HFFc6 (cell line): ENCODE measurements around the gene AMPD3. TPM values are rescaled to one million over a fixed set of nuclear protein-coding genes. Genes with fewer than 3 reads are reported as not detected.

Source experiments
- DNase-seq: peaks from one replicate; pipeline ENCODE4 v3.0.0-alpha.2; 2018
- H3K27ac Mint-ChIP-seq: 2 replicates; pipeline ENCODE4 v1.8.0; 2020; ENCODE audit warnings: mild to moderate bottlenecking, mixed read lengths
- H3K27me3 Mint-ChIP-seq: 2 replicates; pipeline ENCODE4 v1.8.0; 2021; ENCODE audit warnings: mild to moderate bottlenecking, moderate library complexity, mixed read lengths; ENCODE audit not compliant: insufficient read depth
- H3K36me3 Mint-ChIP-seq: 2 replicates; pipeline ENCODE4 v1.8.0; 2021; ENCODE audit warnings: low read depth, mixed read lengths
- H3K4me1 Mint-ChIP-seq: 2 replicates; pipeline ENCODE4 v1.8.0; 2020; ENCODE audit warnings: low read depth, mixed read lengths
- H3K4me3 Mint-ChIP-seq: 2 replicates; pipeline ENCODE4 v1.8.0; 2020; ENCODE audit warnings: mild to moderate bottlenecking, moderate library complexity, mixed read lengths
- H3K9me3 Mint-ChIP-seq: 2 replicates; pipeline ENCODE4 v1.8.0; 2020; ENCODE audit warnings: mild to moderate bottlenecking, mixed read lengths
- total RNA-seq, 6 experiments: library from RNA; stranded (reverse); fragmentation: NEBNext Ultra II Directional; extraction: Animal tissue kit (Norgen Biotek cat#: 25700); gene quantifications; 2 replicates in 1 of 6; 3 replicates in 5 of 6; pipeline ENCODE4 v1.2.3, GENCODE V29; 2021
- TF ChIP-seq, protein P1 (sequence below): fragments of 200-600 bp; sonication (generic); IDR thresholded peaks from 2 replicates; pipeline ENCODE4 v1.5.0; 2021; ENCODE audit warnings: antibody characterized with exemption, mild to moderate bottlenecking

The AMPD3 gene
- total RNA-seq, 6 experiments from 2014 or later, result 9.6 to 10.6 (median 10.0) TPM

DNA sequence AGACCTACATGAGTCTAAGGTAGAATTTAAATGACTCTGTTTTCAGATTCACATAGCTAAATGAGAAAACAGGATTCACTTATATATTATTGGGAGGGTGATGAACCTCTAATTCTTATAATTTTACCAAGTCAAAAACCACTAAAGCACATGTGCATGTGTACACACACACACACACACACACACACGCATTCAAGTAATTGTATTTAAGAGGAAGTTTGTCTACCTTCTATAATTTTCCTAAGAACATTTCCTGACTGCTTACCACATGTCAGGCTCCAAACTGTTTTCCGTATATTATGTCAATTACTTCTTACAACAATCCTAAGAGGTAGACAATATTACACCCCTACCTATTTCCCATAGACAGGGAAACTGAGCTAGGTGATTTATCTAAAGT, 79.3 kb downstream of the AMPD3 start:
- peaks cover 9% of the 10 kb centered on the region for H3K36me3 Mint-ChIP-seq
- no peaks in the 10 kb centered on the region for H3K9me3 Mint-ChIP-seq
- TF ChIP-seq, protein P1, sequence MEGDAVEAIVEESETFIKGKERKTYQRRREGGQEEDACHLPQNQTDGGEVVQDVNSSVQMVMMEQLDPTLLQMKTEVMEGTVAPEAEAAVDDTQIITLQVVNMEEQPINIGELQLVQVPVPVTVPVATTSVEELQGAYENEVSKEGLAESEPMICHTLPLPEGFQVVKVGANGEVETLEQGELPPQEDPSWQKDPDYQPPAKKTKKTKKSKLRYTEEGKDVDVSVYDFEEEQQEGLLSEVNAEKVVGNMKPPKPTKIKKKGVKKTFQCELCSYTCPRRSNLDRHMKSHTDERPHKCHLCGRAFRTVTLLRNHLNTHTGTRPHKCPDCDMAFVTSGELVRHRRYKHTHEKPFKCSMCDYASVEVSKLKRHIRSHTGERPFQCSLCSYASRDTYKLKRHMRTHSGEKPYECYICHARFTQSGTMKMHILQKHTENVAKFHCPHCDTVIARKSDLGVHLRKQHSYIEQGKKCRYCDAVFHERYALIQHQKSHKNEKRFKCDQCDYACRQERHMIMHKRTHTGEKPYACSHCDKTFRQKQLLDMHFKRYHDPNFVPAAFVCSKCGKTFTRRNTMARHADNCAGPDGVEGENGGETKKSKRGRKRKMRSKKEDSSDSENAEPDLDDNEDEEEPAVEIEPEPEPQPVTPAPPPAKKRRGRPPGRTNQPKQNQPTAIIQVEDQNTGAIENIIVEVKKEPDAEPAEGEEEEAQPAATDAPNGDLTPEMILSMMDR, result no peak
- H3K27me3 Mint-ChIP-seq, result no peaks in the 10 kb centered on the region; the same call in 1 of the 2 replicates
- H3K27ac Mint-ChIP-seq, result no peak overlapping the region
- no peak overlapping the region for H3K4me3 Mint-ChIP-seq
- DNase-seq, result no peak
- peaks cover 42% of the 10 kb centered on the region for H3K4me1 Mint-ChIP-seq

GRCh38 chr11:10537600-10537999, 82.5 kb downstream of the AMPD3 start:
- Mint-ChIP-seq H3K27ac (no peak overlapping the region), H3K36me3 (peaks cover 9% of the 10 kb centered on the region), H3K4me3 (no peak overlapping the region), H3K27me3 (no peaks in the 10 kb centered on the region; the same call in 1 of the 2 replicates), H3K4me1 (peaks cover 47% of the 10 kb centered on the region), H3K9me3 (no peaks in the 10 kb centered on the region)
- DNase-seq, result no peak
- TF ChIP-seq, protein P1, result no peak

- no peak for DNase-seq
- TF ChIP-seq, protein P1, result no peak
- Mint-ChIP-seq H3K9me3 (no peaks in the 10 kb centered on the region), H3K36me3 (peaks cover under 1% of the 10 kb centered on the region; the same call in 1 of the 2 replicates), H3K4me1 (peaks cover 47% of the 10 kb centered on the region), H3K27ac (peak overlapping the region; percentile 48; the same call in 1 of the 2 replicates), H3K4me3 (peak overlapping the region; percentile 86), H3K27me3 (no peaks in the 10 kb centered on the region; the same call in 1 of the 2 replicates)
Observed at GRCh38 chr11:10538924-10539323, 83.9 kb downstream of the AMPD3 start.

GRCh38 chr11:10539339-10539738, 84.3 kb downstream of the AMPD3 start:
- no peak for DNase-seq
- Mint-ChIP-seq H3K4me1 (peaks cover 47% of the 10 kb centered on the region), H3K4me3 (peak overlapping the region; percentile 86), H3K27ac (peak overlapping the region; percentile 91; the same call in 1 of the 2 replicates), H3K36me3 (peaks cover 4% of the 10 kb centered on the region; the same call in 1 of the 2 replicates), H3K27me3 (no peaks in the 10 kb centered on the region; the same call in 1 of the 2 replicates), H3K9me3 (no peaks in the 10 kb centered on the region; the same call in 1 of the 2 replicates)
- TF ChIP-seq, protein P1, result no peak

DNA sequence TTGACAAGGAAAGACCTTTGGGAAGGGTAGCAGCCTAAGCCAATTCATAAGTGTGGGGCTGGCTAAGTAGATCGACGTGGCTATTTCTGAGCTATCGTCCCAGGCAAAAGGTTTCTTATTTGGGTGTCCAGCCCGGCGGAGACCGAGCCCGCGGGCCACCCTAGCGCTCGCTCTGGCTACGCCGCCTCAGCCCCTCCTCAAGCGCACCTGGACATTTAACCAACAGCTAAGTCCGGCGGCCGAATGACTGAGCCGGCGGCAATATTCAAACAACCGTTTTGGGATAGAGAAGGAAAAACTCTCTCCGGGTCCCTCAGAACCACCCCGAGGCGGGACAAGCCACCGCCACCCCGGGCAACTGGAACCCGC, 85.5 kb downstream of the AMPD3 start:
- H3K9me3 Mint-ChIP-seq, result no peaks in the 10 kb centered on the region; the same call in 1 of the 2 replicates
- peaks cover 4% of the 10 kb centered on the region; the same call in 1 of the 2 replicates for H3K36me3 Mint-ChIP-seq
- peak overlapping the region; percentile 86 for H3K4me3 Mint-ChIP-seq
- H3K27me3 Mint-ChIP-seq, result no peaks in the 10 kb centered on the region; the same call in 1 of the 2 replicates
- TF ChIP-seq, protein P1, result no peak
- DNase-seq, result no peak
- peaks cover 47% of the 10 kb centered on the region for H3K4me1 Mint-ChIP-seq
- H3K27ac Mint-ChIP-seq, result peak overlapping the region; percentile 91
